Vagina (tissue), 2 donors: ENCODE measurements around the gene ZFAND2B. TPM values are rescaled to one million over a fixed set of nuclear protein-coding genes. Genes with fewer than 3 reads are reported as not detected.

Experiments used
- DNase-seq, 2 donors: peaks; one replicate each; pipeline ENCODE4 v3.0.0-alpha.2; 2017; ENCODE audit errors: extremely low spot score in 2 of 2
- H3K27ac ChIP-seq: fragments of 200-600 bp; sonication (generic); one replicate; pipeline ENCODE4 v1.5.1; 2019
- H3K27me3 ChIP-seq: fragments of 200-600 bp; sonication (generic); one replicate; pipeline ENCODE4 v1.5.1; 2019
- H3K36me3 ChIP-seq, 2 donors: fragments of 200-600 bp; sonication (generic); one replicate each; pipeline ENCODE4 v1.5.1; 2017 to 2019
- H3K4me1 ChIP-seq: fragments of 200-600 bp; sonication (generic); one replicate; pipeline ENCODE4 v1.5.1; 2019
- H3K4me3 ChIP-seq, 2 donors: fragments of 200-600 bp; sonication (generic); 1 replicate in 1 of 2; 2 replicates in 1 of 2; pipeline ENCODE4 v1.5.1; 2016 to 2019
- H3K9me3 ChIP-seq: fragments of 200-600 bp; sonication (generic); one replicate; pipeline ENCODE4 v1.5.1; 2019
- CTCF ChIP-seq, 3 experiments: fragments of 450-650 bp in 2 of 3; fragments of 200-600 bp in 1 of 3; sonication (generic) in 1 of 3; IDR thresholded peaks; one replicate each; pipeline ENCODE4 v1.5.1; 2017 to 2019; ENCODE audit warnings: antibody characterized with exemption in 3 of 3, mild to moderate bottlenecking in 2 of 3, moderate library complexity in 2 of 3
- POLR2A ChIP-seq, 2 donors: fragments of 450-650 bp; IDR thresholded peaks; one replicate each; pipeline ENCODE4 v1.6.1; 2017; ENCODE audit warnings: antibody characterized with exemption in 2 of 2, mild to moderate bottlenecking in 2 of 2, moderate library complexity in 2 of 2
- POLR2AphosphoS5 ChIP-seq, 2 donors: sonication (generic); formaldehyde crosslinking; IDR thresholded peaks; one replicate each; pipeline ENCODE4 v1.9.0; 2017; ENCODE audit warnings: antibody characterized with exemption in 2 of 2, mild to moderate bottlenecking in 2 of 2, low read depth in 1 of 2; ENCODE audit not compliant: insufficient read depth in 1 of 2
- intact Hi-C: fragments of 100-400 bp; cut with DNase I; formaldehyde crosslinking; loops from one replicate; pipeline ENCODE4 v1.15.1; 2023
- total RNA-seq: library from RNA; depleted of rRNA; stranded (reverse); fragments of >200 nt; gene quantifications from one replicate; pipeline ENCODE4 v1.2.3, GENCODE V29; 2016

ZFAND2B gene
- total RNA-seq, 1 donor from 2014 or later = 52.1 TPM

DNA sequence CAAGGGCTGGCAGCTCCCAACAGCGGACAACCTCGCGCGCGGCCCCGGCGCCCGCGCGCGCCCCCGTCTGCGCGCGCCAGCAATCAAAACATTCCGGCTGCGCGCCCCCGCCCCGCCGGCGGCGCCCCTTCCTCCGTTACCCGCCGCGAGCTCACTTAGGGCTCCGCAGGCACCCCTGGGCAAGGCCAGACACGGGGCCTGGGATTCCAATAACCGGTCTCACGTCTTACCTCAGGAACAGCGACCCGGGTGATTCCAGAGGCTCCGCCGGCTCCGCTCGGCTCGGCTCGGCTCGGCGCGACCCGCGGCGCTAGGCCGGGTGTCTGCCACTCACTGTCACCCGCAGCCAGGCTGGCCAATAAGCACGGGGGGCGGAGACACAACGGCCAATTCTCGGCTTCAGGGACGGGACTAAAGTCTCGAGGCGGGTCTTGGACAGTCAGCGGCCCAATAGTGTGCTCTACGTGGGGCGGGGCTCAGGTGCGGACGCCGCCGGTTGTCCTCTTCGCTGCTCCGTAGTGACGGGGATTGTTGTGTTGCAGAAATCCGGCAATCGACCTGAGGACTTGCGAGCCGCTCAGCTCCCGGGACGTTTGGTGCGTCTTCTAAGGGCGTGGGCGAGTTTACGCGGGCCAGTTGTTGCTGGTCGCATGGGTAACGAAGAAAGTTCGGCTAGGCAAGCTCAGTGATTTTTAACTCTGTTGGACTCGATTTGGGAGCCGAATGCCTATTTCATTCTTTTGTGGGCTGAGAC is 22.9 kb downstream of the ZFAND2B start, which contains the start of the genes ANKZF1 and ATG9A:
TSS of gene ANKZF1 (plus strand) at position 502 of the 754 bp plus-strand sequence. CDS start 452 bp downstream, outside the sequence.
TSS of gene ATG9A (minus strand) at position 332 of the 754 bp plus-strand sequence. CDS start 1,612 bp downstream, outside the sequence.
- Histone ChIP-seq H3K36me3 (peaks cover 8 to 53% of the 10 kb centered on the region in 2 donors), H3K9me3 (no peaks in the 10 kb centered on the region), H3K27me3 (no peaks in the 10 kb centered on the region), H3K4me1 (peaks cover 46% of the 10 kb centered on the region), H3K4me3 (peak within 1 kb of the TSS; percentile 64 to 85), H3K27ac (peak within 1 kb of the TSS; percentile 83)
- DNase-seq = peak in 1 of 2 donors; percentile 99
- TF ChIP-seq POLR2AphosphoS5 (IDR thresholded peaks at IDR 0.05; ENCODE audit: insufficient read depth in 1 of 2, low read depth in 1 of 2) (peak; percentile 85 to 94), POLR2A (IDR thresholded peaks at IDR 0.05) (peak in 1 of 2 donors; percentile 58), CTCF (IDR thresholded peaks at IDR 0.05) (no peak)
- intact Hi-C loops = no loop called here

DNA sequence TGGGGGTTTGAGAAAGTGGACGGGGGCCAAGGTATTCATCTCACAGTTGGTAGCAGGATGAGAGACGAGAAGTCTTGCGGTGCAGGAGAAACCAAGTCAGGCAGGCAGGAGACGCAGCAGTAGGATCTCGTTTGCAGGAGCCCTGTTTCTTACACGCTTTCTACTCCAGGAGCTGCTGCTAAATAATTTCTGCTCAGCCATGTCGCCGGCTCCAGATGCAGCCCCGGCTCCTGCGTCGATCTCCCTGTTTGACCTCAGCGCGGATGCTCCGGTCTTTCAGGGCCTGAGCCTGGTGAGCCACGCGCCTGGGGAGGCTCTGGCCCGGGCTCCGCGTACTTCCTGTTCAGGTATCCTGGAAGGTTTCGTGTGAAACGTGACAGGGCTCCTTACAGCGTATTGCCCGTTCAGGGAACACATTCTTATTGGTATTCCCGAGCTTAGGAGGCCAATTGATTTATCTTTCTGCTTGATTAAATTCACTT is 23.5 kb downstream of the ZFAND2B start:
- H3K4me3 ChIP-seq = peak overlapping the region; percentile 64 to 85
- H3K9me3 ChIP-seq = no peaks in the 10 kb centered on the region
- intact Hi-C loops = no loop called here
- no peak for TF ChIP-seq CTCF (IDR thresholded peaks at IDR 0.05)
- no peak for TF ChIP-seq POLR2A (IDR thresholded peaks at IDR 0.05)
- TF ChIP-seq POLR2AphosphoS5 (IDR thresholded peaks at IDR 0.05; ENCODE audit: insufficient read depth in 1 of 2, low read depth in 1 of 2) = no peak
- DNase-seq = no peak
- H3K4me1 ChIP-seq = peaks cover 46% of the 10 kb centered on the region
- H3K36me3 ChIP-seq = peaks cover 4 to 53% of the 10 kb centered on the region in 2 donors
- H3K27ac ChIP-seq = peak overlapping the region; percentile 83
- H3K27me3 ChIP-seq = no peaks in the 10 kb centered on the region

GRCh38 chr2:219234331-219234730 is 27.7 kb downstream of the ZFAND2B start:
- H3K27me3 ChIP-seq = no peaks in the 10 kb centered on the region
- TF ChIP-seq POLR2A (IDR thresholded peaks at IDR 0.05) = no peak
- no peak for TF ChIP-seq POLR2AphosphoS5 (IDR thresholded peaks at IDR 0.05; ENCODE audit: insufficient read depth in 1 of 2, low read depth in 1 of 2)
- no peak for TF ChIP-seq CTCF (IDR thresholded peaks at IDR 0.05)
- peaks cover 26% of the 10 kb centered on the region for H3K4me1 ChIP-seq
- peaks cover 0 to 69% of the 10 kb centered on the region in 2 donors for H3K36me3 ChIP-seq
- no peak overlapping the region for H3K27ac ChIP-seq
- DNase-seq = no peak
- H3K9me3 ChIP-seq = no peaks in the 10 kb centered on the region
- intact Hi-C loops = no loop called here
- H3K4me3 ChIP-seq = no peak overlapping the region

DNA sequence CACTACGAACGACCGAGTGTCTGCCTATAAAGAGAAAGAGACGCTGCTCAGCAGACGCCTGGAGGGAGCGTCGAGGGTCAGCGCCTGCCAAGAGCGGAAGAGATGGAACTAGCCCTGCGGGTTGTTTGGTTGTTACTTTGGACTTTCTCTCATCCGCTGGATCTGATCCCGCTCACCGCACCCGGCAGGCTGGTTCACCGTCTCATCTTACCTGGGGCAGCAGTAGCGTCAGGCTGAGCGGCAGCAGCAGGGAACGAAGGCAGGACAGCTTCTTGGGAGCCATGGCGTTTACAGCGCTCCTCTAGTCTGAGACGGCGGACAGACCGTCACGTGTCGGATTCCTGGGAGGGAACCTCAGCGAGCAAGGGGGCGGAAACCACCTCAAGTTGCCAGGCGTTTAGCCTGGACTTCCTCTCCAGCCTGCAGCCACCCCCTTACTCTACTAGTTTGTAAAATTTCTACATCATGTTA is 36.7 kb downstream of the ZFAND2B start:
- peak in 1 of 2 donors; percentile 87 for DNase-seq
- H3K36me3 ChIP-seq = peaks cover 0 to 3% of the 10 kb centered on the region in 2 donors

GRCh38 chr2:219244789-219245147 is 38.2 kb downstream of the ZFAND2B start:
- intact Hi-C loops = no loop called here
- TF ChIP-seq POLR2AphosphoS5 (IDR thresholded peaks at IDR 0.05; ENCODE audit: insufficient read depth in 1 of 2, low read depth in 1 of 2) (no peak), POLR2A (IDR thresholded peaks at IDR 0.05) (no peak), CTCF (IDR thresholded peaks at IDR 0.05) (no peak)
- Histone ChIP-seq H3K9me3 (no peaks in the 10 kb centered on the region), H3K4me1 (peaks cover 54% of the 10 kb centered on the region), H3K27ac (peak overlapping the region; percentile 94), H3K4me3 (peak overlapping the region; percentile 60 to 88), H3K36me3 (no peaks in the 10 kb centered on the region), H3K27me3 (no peaks in the 10 kb centered on the region)
- no peak for DNase-seq

More for the DNA sequence above, 36.7 kb downstream of the ZFAND2B start:
- intact Hi-C loops = no loop called here
- Histone ChIP-seq H3K4me1 (peaks cover 39% of the 10 kb centered on the region), H3K9me3 (no peaks in the 10 kb centered on the region), H3K27ac (peak overlapping the region; percentile 12), H3K27me3 (no peaks in the 10 kb centered on the region), H3K4me3 (peak overlapping the region; percentile 24 to 28)
- TF ChIP-seq POLR2AphosphoS5 (IDR thresholded peaks at IDR 0.05; ENCODE audit: insufficient read depth in 1 of 2, low read depth in 1 of 2) (peak in 1 of 2 donors; percentile 71), POLR2A (IDR thresholded peaks at IDR 0.05) (no peak)
